HL-60 (cell line): Measurements from ENCODE around the gene RTKN.

Experiments
- GABPA ChIP-seq: IDR thresholded peaks from 2 replicates; pipeline ENCODE4 v1.6.1; 2012; ENCODE audit warnings: low read depth
- POLR2AphosphoS5 ChIP-seq: IDR thresholded peaks from 2 replicates; pipeline ENCODE4 v1.6.1; 2012; ENCODE audit warnings: low read depth
- SPI1 ChIP-seq: IDR thresholded peaks from 2 replicates; pipeline ENCODE4 v1.6.1; 2012; ENCODE audit warnings: low read depth, mild to moderate bottlenecking, borderline replicate concordance
- TF ChIP-seq, protein P1 (sequence below): IDR thresholded peaks from one replicate; pipeline ENCODE4 v1.5.1; 2011; ENCODE audit warnings: low read length, control low read depth, inconsistent platforms; ENCODE audit not compliant: insufficient read depth
- TF ChIP-seq, protein P2 (sequence below): IDR thresholded peaks from 2 replicates; pipeline ENCODE4 v1.6.1; 2012; ENCODE audit warnings: low read depth; ENCODE audit not compliant: insufficient replicate concordance

DNA sequence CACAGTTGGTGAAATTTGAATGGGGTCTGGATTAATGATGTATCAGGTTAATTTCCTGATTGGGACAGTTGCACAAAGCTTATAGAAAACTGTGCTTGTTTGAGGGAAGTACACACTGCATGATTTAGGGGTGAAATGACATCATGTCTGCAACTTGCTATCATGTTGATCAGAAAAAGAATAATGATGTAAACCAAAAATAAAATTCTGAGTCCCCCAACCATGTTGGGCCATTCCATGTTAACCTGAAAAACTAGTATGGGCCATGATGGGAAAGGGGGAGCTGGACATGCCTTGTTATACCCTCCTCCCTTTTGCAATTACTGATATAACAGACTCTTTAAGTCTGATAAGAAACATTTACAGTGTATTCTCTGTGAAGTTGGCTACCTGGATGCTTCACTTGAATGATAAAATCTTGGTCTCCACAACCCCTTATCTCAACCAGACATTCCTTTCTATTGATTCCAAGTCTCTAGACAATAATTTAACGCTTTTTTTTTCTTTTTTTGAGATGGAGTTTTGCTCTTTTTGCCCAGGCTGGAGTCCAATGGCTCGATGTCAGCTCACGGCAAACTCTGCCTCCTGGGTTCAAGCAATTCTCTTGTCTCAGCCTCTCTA lies 8.9 kb upstream of the RTKN start:
- TF ChIP-seq, protein P1, sequence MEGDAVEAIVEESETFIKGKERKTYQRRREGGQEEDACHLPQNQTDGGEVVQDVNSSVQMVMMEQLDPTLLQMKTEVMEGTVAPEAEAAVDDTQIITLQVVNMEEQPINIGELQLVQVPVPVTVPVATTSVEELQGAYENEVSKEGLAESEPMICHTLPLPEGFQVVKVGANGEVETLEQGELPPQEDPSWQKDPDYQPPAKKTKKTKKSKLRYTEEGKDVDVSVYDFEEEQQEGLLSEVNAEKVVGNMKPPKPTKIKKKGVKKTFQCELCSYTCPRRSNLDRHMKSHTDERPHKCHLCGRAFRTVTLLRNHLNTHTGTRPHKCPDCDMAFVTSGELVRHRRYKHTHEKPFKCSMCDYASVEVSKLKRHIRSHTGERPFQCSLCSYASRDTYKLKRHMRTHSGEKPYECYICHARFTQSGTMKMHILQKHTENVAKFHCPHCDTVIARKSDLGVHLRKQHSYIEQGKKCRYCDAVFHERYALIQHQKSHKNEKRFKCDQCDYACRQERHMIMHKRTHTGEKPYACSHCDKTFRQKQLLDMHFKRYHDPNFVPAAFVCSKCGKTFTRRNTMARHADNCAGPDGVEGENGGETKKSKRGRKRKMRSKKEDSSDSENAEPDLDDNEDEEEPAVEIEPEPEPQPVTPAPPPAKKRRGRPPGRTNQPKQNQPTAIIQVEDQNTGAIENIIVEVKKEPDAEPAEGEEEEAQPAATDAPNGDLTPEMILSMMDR = no peak
- TF ChIP-seq GABPA (no peak), SPI1 (no peak), POLR2AphosphoS5 (no peak)
- TF ChIP-seq, protein P2, sequence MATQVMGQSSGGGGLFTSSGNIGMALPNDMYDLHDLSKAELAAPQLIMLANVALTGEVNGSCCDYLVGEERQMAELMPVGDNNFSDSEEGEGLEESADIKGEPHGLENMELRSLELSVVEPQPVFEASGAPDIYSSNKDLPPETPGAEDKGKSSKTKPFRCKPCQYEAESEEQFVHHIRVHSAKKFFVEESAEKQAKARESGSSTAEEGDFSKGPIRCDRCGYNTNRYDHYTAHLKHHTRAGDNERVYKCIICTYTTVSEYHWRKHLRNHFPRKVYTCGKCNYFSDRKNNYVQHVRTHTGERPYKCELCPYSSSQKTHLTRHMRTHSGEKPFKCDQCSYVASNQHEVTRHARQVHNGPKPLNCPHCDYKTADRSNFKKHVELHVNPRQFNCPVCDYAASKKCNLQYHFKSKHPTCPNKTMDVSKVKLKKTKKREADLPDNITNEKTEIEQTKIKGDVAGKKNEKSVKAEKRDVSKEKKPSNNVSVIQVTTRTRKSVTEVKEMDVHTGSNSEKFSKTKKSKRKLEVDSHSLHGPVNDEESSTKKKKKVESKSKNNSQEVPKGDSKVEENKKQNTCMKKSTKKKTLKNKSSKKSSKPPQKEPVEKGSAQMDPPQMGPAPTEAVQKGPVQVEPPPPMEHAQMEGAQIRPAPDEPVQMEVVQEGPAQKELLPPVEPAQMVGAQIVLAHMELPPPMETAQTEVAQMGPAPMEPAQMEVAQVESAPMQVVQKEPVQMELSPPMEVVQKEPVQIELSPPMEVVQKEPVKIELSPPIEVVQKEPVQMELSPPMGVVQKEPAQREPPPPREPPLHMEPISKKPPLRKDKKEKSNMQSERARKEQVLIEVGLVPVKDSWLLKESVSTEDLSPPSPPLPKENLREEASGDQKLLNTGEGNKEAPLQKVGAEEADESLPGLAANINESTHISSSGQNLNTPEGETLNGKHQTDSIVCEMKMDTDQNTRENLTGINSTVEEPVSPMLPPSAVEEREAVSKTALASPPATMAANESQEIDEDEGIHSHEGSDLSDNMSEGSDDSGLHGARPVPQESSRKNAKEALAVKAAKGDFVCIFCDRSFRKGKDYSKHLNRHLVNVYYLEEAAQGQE = no peak
